Skeletal muscle cell (primary cell): Measurements from ENCODE around the gene MUL1.

Experiments used
- DNase-seq: peaks from one replicate; pipeline ENCODE4 v3.0.0-alpha.2; 2010; ENCODE audit warnings: low read depth
- H3K4me3 ChIP-seq: 2 replicates; pipeline ENCODE4 v1.5.1; 2011; ENCODE audit warnings: low read depth, mild to moderate bottlenecking, control low read depth, low read length, moderate library complexity

MUL1 gene

DNA sequence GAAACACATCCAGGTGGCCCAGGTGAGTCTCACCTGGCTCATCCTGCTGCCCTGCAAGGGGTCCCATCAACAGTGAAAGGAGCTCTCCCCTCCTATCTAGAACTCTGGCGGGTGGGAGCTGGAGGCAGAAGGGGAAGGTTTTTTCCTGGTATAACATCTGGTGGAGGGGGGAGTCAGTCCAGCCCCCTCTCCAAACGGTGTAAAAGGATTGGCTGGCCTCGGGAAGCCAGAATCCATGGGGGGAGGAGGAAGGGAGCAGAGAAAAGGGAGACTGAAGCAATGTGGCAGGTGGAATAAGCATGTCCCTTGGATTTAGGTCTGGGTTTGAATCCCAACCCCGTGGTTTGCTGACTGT, 20.7 kb downstream of the MUL1 start:
- H3K4me3 ChIP-seq = no peak overlapping the region
- no peak for DNase-seq

DNA sequence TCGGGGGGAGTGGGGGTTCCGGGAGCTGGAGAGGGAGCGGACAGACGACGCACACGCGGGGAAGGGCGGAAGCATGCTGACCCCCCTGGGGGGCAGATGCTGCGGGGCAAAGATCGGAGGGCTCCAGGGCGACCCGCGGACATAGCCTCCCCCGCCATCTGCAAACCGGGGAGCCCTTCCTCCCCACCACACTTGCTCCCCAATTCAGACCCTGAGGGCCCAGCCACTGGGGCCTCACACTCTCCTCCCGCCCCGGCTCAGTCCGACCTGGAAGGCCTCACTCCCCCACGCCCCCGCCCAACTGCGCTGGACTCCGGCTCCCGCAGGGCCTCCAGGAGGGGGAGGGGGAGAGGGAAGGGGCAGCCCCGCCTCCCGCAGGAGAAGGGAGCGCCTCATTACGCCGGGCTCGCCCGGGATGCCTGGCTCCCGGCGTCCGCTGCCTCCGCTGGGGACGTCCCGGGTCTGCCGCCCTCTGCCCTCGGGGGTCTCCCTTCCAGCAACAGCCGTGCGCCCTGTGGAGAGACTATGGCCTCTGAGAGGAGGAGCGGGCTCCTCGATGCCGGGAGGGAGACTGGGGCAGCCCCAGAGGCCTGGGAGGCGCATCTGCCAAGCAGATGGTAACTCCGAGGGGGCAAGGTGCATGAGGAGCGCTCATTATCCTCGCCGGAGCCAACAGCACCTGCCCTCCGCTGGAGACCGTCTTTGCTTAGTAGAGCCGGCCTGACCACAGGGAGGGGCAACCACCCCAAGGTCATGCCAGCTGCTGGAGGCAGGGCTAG, 21.3 kb downstream of the MUL1 start:
- peak overlapping the region; percentile 78 for H3K4me3 ChIP-seq
- DNase-seq = no peak

DNA sequence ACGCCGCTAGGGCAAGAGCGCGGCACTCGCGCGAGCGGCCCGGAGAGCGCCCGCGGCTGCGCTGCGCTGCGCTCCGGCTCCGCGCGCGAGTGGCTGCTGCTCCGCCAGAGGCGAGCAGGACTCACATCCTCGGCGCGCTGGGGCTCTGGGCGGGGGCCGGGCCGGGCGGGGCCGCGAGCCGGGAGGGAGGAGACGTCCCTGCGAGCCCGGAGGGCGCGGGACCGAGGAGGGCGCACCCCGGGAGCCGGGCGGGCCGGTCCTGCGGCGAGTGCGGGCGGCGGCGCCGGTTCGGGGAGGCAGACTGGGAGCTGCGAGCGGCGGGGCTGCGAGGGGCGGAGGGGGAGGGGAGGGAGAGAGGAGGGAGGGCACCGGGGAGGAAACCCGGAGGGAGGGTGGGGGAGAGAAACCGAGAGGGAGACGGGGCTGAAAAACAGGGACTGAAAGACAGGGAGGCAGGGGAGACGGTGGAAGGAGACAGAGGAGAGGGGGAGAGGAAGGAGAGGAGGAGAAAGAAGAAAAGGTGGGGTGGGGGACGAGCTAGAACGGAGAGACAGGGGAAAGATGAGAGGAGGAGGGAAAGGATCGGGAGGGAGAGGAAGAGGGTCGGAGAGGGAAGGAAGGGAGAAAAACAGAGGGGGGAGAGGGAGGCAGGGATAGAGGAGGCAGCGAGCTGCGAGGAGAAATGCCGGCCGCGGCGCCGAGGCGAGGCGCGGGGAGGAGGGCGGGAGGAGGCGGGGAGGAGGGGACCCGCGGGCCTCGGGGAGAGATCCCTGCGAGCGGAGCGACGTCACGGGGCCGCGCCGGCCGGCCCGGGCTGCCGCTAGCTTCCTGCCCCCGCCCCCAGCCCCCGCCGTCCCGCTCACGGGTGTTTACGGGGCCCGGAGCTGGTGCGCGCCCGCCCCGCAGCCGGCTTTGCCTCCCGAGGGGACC, 22.2 kb downstream of the MUL1 start, which contains the start of gene CAMK2N1:
Gene CAMK2N1 (minus strand): TSS at position 684 of the 930 bp plus-strand sequence. CDS start 831 bp downstream, outside the sequence.
- H3K4me3 ChIP-seq = peak within 1 kb of the TSS; percentile 78

DNA sequence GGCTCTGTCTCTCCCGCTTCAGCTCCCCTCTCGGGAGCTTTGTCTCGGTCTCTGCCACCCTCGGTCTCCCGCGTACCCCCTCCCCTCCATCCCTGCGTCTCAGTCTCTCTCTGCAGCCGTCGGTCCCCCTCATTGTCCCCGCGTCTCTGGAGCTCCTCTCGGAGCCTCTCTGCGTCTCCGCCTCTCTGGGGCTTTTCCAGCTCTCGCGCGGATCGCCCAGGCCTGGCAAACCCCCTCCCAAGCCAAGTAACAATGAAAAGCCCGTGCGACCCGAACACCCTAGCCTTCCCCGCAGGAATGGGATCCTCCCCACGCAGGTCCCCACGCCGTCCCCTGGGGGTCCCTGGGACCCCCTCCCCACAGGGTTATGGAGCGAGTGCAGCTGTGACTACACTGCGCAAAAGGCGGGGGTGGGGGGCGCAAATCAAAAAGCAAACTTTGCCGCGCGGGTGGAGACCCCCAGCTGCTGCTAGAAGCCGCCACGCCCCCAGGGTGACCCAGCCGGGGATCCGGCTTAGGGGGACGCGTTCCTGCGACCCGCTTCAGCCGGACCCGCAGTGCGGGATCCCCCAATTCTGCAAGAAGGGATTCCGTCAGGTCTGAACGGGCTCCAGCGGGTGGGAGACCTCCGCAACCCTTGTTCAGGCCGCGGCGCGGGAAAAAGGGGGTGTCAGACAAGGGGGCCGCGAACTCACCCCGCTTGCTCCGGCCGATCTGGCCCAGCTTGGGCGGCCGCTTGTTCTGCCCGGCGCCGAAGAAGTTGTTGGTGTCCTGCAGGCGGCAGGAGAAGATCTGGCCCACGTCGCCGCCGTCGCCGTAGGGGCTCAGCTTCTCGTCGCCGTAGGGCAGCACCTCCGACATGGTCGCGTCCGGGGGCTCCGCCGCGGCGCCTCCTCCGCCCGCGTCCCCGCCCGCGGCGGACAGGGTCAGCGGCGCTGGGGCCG, 23.2 kb downstream of the MUL1 start:
- no peak for DNase-seq
- H3K4me3 ChIP-seq = peak overlapping the region; percentile 78

More for the DNA sequence above, 22.2 kb downstream of the MUL1 start, which contains the start of gene CAMK2N1:
- DNase-seq = no peak

DNA sequence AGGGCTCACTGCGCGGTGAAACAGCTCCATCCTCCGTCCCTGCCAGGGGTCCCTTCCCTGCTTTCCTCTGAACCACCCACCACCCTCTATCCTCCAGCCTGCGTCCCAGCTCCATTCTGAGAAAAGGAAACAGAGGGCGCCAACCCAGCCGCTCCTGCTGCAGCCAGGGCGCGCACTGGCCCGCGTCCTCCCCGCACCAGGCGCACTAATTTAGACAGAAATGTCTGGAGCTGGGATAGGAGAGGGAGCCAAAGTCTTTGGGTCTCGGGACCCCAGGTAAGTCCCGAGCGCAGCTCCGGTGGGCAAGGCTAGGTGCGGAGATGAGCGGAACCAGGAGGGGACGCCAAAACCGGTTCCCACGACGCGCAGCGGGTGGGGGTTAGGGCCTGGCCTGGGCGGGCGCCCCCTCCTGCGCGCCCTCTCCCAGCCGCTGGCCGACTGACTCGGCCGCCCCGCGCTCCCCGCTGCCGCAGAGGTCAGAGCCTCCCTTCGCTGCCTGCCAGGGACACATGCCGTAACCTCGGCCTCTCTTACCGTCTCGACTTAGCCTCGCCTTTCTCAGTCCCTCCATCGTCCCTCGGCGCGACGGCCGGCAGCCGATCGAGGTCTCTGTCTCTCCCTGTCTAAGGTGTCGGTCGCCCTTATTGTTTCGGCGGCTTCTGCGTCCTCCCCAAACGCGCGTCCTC, 24.0 kb downstream of the MUL1 start:
- peak overlapping the region; percentile 78 for H3K4me3 ChIP-seq
- no peak for DNase-seq

DNA sequence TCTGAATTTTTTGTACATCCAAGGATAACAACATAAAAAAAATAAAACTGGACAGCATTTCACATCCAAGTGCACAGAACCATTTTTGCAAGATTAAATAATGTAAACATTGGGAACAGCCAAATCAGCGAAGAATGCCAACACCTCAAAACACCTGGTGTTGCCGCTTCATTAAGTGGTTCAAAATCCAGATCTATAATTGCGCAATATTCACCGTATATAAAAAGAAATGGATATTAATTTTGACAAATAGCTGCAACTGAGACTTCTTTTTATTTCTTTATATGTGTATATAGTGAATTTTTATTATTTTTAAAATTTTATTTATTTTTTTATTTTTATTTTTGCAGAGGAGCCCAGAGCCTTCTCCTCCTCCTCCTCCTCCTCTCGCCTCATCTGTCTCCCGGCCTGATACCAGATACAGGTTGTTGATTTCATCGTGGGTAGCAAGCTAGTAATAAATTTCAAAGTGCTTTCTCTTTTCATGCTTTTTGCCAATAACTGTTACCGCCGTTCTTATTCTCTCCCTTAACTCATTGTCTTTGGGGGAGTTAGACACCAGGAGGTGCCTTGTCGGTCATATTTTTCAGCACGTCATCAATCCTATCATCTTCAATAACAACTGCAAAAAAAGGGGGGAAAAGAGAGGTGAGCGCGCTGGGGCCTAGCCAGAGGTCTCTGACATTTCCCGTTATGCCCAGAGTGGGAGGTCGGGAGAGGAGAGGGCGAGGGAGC, 24.7 kb downstream of the MUL1 start:
- DNase-seq = no peak
- H3K4me3 ChIP-seq = peak overlapping the region; percentile 78

DNA sequence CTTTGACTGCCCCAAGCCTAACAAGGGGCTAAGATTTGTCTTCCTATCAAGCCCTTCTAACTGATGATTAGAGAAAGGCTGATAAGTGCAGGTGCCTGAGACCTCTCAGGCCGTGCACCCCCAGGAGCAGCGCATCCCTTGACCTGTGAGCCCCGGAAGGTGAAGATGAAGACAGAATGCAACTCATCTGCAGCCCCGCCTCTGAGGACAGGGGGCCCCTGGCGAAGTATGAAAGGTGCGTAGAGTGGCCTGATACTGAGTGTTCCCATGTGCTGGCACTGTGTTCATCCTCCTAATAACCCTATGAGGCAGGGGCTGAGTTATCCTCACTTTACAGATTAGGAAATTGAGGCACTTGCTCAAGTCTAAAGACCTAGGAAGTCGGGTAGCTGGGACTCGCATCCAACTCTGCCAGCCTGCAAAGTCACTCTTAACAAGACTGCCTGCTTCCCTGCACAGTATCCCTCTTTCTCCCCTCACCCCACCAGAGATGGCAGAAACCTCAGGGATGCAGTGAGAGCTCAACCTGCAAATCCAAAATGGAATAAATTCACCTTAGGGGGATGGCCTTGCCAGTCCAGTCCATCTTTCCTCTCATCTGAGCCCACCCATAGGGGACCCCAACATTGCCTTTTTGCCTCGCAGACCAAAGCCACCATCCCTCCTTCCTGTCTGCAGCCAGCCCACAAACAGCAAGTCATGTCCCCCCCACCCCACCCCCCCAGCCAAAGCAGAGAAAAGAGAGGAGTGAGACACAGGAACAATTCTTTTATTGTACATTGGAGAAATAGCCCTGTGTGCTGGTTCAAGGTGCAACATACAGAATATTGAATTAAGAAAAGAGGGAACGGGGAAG, 26.1 kb downstream of the MUL1 start:
- H3K4me3 ChIP-seq = no peak overlapping the region

DNA sequence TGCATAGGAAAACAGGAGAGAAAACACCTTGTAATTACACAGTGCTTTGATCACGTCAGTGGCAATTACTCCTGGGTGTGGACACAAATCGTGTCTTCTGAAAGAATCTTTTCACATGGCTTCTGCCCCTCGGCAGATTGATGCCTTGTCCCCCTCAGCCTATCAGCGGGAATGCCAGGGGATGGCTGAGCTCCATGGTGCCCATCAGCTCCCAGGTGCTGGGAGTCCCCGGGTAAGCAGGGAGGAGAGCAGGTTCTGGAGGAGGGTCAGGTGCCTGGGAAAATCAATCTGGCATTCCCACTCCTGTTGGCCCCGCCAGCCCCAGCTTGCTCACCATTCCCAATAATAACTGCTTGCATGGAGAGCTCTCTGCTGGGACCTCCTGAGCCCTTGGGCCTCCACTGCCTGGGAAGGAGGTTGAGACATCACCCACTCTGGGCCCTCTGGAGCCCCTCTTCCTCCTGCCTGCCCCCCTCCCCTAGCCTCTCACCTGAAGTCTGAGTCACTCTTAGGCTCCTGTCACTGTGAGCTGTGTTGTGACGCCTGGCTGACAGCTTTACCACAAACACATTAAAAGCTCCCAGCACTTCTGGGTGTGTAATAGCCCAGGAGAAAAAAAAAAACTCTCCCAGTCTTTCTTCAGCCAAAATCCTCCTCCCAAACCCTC, 26.9 kb downstream of the MUL1 start:
- H3K4me3 ChIP-seq = no peak overlapping the region
- DNase-seq = no peak

More for the DNA sequence above, 26.1 kb downstream of the MUL1 start:
- DNase-seq = no peak

DNA sequence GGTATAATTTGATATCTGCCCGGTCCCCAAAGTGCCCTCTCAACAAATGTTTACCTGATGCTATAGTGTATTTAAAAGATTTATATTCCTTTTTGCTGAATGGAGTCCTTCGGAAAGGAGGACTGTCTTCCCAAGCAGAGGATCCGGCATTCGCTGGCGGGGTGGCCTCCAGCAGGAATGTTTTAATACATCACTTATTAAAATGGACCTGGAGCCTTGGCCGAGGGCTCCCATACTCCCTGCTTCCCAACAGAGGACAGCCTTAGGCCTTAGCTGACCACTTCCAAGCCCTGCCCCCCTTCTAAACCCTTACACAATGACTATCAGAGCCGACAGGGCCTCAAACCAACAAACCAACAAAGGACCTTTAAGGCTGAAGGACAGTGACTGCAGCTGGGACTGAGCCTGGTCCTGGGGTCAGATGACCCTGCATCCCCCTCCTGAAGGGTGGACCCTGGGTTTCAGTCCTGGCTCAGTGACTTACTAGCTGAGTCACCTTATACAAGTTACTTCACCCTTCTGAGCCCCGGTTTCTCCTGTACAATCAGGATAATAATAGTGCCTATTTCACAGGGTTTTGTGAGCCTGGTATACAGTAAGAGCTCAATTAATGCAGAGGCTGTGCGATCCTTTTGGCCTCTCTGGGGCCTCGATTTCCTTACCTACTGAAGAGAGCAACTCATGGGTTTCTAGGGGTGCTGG, 27.6 kb downstream of the MUL1 start:
- no peak for DNase-seq

DNA sequence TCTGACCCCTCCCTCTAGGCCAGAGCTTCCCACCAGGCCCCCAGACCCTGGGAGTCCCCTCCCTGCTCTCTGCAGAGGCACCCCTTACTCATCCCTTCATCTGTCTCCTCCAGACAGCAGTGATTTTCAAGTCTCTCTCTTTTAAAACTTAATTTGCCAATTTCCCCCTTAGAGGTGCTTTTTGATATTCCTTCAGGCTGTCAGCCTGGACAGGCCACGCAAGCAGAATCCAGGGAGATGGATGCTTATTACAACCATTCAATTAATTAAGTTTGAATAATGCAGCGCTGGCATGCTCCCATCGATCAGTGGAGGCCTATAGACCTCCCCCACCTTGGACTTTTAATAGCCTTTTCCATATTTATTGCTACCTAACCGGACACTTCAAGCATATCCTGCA, 28.1 kb downstream of the MUL1 start:
- no peak for DNase-seq
- H3K4me3 ChIP-seq = no peak overlapping the region

More for the DNA sequence above, 27.6 kb downstream of the MUL1 start:
- H3K4me3 ChIP-seq = no peak overlapping the region

DNA sequence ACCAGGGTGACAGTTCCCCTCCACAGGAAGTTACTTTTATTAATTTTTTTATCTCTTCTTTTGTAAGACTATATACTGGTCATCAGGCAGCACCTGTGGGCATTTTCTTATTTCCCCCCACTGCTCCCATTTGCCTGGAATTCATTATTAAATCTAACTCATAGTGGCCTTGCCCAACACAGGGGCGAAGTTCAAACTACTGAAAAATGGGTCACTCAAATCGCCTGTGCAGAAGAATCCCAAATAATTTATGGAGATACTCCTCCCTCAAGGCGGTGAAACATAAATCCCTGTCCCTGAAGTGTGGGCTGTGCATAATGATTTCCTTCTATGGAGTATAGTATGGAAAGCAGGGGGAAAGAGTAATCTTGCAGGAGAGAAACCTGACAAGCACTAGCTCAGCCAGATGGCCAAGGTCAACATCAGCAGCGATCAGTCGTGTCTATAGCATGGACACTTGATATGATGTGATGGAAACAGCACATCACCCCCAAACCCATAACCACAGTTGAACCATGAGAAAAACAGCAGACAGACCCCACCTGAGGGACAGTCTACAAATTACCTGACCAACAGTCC, 29.8 kb downstream of the MUL1 start:
- DNase-seq = no peak
- H3K4me3 ChIP-seq = no peak overlapping the region

DNA sequence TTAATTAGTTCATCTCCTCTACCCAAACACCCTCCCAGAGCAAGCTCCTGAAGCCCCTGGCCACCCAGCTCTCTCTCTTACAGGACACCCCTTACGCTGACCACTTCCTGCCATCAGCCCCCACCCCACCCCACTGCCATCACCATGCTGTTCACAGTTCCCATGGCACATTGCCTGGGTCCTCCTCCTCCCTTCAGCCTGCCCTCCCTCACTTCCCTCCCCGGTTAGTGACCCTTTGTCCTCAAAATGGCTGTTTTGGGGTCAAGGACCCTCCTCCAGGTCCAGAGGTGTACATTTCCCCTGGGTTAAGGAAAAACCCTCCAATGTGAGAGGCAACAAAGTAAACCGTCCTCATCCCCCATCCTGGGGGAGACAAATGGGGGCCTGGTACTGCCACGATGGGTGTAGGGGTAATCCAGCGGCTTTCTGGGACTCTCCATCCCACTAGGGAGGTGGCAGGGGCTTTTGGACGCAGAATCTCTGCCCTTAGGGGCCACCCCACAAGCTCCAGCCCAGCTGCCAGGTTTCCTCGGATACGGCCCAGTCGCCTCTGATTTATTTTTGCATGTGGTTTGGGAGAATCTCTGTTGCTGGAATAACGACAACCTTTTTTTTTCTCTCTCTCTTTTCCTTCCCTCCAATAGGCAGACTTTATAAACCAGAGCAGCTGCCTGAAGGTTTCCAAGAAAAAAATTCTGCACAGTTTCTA, 30.4 kb downstream of the MUL1 start:
- no peak for DNase-seq
- no peak overlapping the region for H3K4me3 ChIP-seq

DNA sequence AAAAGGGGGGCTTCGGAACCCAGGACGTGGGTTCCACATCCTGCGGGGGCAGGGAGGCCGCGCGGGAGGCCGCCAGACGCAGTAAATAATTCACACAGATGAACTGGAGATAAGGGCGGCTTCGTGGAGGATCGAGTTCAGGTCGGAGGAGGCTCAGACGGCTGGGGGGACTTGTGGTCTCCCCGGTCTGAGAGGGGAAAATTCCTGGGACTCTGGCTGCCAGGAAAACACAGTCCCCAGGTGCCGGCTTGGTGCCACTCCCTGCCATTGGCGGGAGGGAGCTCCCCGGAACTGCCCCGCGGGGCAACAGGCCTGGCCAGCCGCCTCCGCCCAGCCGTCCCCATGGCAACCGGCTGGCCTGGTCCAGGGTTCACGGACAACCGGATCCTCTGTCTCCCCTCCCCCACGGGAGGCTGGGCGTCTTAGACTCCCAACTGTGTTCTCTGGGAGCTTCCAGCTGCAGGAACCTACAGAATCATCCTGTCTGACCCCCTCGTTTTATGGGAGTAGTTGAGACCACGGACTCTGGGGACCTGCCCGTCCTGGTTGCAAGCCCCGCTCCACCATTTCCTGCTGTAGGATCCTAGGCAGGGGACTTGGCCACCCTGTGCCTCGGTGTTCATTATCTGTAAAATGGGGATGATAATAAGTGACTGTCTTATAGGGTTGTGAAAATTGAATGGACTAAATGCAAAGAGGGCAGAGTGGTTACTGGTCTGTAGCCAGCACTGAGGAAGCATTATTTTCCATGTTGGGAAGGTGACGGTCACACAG, 31.5 kb downstream of the MUL1 start:
- no peak for DNase-seq
- no peak overlapping the region for H3K4me3 ChIP-seq

DNA sequence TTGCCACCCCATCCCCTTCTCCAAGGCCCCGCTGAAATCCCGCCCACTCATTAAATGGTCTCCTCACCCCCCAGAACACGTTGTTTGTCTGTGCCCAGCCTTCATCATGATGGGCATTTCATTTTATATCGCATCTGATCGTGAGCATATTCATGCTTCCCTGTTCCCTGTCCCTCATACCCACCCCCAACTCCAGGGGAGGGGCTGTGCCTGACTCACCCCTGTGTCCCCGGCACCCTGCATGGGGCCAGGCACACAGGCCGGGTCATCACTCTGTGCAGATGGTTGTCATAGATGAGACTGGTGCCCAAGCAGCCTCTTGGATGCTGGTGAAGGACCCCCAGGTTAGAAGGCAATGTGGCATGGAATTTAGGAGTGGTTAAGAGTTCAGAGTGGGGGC, 33.0 kb downstream of the MUL1 start:
- DNase-seq = no peak
- H3K4me3 ChIP-seq = no peak overlapping the region
